HG03108 (cell line): ENCODE measurements around the gene AATK.

Source experiments
- ATAC-seq: cut with Tn5 transposase; IDR thresholded peaks from one replicate; pipeline ENCODE4 v1.9.1; 2021; ENCODE audit warnings: moderate library complexity; ENCODE audit not compliant: unreplicated experiment

The AATK gene

DNA sequence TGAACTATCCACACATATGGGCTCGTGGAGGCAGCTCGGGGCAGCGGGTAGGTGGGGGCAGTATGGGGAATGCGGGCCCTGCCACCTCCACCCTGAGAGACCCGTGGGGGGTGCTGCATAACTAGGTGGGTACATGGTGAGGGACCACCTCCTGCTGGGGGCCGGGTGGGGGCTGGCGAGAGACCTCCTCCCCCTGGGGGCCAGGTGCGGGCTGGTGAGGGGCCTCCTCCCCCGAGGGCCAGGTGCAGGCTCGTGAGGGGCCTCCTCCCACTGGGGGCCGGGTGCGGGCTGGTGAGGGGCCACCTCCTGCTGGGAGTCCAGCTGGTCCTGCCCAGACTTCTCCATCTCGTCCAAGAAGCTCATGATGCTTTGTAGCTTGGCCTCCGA, 31.4 kb upstream of the AATK start:
- ATAC-seq: no peak

DNA sequence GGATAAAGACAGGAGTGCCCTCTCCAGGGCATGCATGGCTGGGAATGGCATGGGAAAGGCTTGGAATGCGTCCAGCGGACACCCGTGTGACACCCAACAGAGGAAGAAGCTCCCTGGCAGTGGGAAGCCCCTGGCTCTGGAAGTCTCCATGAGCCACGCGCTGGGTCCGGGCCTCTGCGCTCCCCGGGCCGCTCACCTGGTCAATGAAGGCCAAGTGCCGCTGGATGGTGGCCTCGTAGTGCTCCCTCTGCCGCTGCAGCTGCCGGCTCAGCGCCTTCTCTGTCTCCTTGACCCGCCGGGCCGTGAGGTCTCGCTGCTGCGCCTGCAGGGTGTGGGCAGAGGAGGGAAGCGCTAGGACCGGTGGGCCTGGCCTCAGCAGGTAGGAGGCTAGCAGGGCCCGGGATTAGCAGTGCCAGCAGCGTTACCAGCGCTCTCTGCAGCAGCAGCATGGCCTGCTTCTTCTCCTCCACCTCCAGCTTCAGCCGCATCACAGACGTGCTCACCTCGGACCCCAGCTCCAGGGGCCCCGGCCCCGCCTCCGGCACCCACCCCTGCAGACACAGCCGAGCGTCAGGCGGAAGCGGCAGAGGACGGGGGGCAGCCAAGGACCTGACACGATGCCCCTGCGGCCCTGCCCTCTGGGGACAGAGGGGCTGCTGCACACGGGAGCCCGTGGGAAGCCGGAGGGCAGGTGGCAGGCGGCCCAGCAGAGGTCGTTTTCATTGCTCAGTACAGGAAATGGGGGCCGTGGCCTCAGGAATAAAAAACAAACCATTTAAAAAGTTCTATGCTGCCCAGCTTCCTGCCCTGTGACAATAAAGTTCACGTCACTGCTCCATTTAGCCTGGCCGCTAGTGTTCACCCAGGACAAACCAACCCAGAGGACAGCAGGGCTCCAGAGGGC, 30.7 kb upstream of the AATK start:
- no peak for ATAC-seq

GRCh38 chr17:81195941-81196495, 30.0 kb upstream of the AATK start:
- no peak for ATAC-seq

GRCh38 chr17:81194941-81195901, 29.2 kb upstream of the AATK start:
- ATAC-seq: no peak

DNA sequence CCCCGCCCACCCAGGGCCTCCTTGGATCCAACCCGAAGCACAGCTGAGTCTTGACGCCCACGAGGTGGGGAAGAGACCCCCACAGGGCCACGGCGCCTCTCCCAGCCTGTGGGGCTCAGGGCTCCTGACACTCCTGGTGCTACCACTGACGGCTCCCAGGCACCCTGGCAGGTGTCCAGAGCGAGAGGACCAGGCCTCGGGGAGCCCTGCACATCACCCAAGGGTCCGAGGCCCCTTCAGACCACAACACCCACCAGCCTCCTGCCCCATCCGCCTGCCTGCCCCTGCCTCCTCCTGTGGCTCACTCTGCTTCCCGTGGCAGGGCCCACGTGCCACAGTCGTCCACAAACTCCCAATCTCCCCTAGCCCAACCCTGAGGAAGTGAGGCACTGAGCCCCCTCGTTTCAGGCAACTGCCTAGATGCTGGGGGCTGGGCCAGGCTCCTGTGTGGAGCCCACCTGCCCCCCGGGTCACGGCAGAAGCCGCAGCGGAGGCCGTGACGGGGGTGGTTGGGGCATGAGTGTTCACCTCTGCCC, 28.3 kb upstream of the AATK start:
- no peak for ATAC-seq

GRCh38 chr17:81193470-81194224, 27.6 kb upstream of the AATK start:
- ATAC-seq: no peak

DNA sequence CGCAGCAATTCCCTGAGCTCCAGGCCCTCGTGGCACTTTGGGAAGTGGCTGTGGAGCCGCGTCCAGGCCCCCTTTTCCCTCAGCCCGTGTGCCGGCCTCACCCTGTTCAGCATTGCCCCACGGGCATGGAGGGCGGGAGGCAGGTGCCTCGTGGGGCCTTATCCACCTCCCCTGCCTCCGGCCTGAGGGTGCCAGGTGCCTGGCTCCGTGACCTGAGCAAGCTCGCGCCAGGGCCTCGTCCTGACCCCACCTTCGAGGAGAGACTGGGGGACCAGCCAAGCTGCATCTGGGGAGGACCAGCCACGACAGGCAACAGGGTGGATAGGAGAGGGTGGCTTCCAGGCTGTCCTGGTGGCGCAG, 27.0 kb upstream of the AATK start:
- ATAC-seq: no peak

GRCh38 chr17:81192386-81193050, 26.5 kb upstream of the AATK start:
- no peak for ATAC-seq

GRCh38 chr17:81191646-81192045, 25.6 kb upstream of the AATK start:
- no peak for ATAC-seq

GRCh38 chr17:81191116-81191515, 25.1 kb upstream of the AATK start:
- no peak for ATAC-seq

- ATAC-seq: no peak
These were observed 24.6 kb upstream of the AATK start for GRCh38 chr17:81190591-81190990.

GRCh38 chr17:81189670-81190530, 23.9 kb upstream of the AATK start:
- no peak for ATAC-seq

- no peak for ATAC-seq
These were observed 23.0 kb upstream of the AATK start for GRCh38 chr17:81189016-81189415.

DNA sequence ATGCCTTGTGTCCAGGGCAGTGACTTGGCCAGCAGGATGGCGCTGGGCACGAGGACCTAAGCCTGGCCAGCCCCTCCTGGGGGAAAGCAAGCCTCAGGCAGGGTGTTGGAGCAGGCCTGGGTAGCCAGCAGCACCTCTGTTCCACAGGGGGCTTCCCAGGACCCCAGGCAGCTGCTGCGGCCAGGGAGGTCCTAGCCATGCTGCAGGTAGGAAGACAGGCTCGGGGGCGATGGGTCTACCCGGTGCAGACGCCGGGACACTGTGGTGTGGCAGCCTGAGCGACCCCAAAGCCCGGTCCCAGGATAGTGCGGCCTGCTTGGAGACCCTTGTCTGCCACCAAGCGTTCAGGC, 22.4 kb upstream of the AATK start:
- ATAC-seq: no peak

GRCh38 chr17:81187586-81188490, 21.8 kb upstream of the AATK start:
- no peak for ATAC-seq

DNA sequence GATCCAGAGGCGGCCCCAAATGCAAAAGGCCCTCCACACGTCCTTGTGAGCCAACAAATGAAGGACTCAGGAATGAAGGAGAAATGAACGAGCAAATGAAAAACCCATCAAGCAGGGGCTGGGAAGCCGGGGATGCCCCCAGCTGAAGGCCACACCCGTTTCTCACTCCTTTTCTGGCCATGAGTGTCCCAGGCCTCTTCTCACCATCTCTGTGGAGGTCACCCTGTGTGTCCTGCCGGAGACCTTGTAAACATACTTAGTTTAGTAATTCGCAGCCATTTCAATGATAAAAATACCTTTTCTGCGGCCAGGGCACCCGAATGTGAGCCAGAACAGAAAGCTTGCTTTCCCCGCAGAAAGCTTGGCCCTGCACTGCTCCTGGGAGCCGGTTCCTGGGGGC, 21.1 kb upstream of the AATK start:
- ATAC-seq: no peak

DNA sequence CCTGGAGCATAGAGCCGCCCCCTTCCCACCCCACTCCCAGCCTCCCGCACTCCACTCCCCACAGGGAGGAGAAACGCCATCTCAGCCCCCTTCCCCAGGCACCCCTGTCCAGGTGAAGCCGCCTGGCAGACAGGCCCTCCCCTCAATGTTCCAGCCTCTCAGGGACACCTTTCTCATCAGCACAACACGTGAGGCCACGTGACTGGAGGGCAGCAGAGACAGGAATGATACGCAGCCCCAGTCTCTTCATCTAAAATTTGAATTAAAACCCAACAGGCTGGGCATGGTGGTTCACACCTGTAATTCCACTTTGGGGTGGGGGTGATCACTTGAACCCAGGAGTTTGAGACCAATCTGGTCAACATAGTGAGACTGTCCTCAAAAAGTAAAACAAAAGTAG, 20.2 kb upstream of the AATK start:
- ATAC-seq: no peak

- ATAC-seq: no peak
These were observed 18.5 kb upstream of the AATK start for GRCh38 chr17:81184555-81184954.
